ENCODE measurements around the gene MIER2.

DNA sequence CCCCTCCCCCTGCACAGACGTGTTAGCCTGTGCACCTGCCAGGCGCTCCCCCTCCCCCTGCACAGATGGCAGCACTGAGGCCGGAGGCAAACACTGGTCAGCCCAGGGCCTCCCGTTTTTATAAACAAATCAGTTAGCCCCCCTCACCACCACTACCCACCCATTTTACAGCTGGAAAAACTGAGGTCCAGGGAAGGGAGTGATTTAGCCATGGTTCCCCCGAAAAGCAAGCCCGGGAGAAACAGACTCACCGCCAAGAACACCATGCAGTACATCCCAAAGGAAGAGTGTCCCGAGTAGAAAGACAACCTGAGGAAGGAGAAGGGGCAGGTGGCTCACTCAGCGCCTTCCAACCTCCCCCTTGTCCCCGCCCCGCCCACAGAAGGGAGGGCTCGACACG is 62.1 kb downstream of the MIER2 start:
- TF ChIP-seq, protein P1, sequence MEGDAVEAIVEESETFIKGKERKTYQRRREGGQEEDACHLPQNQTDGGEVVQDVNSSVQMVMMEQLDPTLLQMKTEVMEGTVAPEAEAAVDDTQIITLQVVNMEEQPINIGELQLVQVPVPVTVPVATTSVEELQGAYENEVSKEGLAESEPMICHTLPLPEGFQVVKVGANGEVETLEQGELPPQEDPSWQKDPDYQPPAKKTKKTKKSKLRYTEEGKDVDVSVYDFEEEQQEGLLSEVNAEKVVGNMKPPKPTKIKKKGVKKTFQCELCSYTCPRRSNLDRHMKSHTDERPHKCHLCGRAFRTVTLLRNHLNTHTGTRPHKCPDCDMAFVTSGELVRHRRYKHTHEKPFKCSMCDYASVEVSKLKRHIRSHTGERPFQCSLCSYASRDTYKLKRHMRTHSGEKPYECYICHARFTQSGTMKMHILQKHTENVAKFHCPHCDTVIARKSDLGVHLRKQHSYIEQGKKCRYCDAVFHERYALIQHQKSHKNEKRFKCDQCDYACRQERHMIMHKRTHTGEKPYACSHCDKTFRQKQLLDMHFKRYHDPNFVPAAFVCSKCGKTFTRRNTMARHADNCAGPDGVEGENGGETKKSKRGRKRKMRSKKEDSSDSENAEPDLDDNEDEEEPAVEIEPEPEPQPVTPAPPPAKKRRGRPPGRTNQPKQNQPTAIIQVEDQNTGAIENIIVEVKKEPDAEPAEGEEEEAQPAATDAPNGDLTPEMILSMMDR (IDR thresholded peaks at IDR 0.05; ENCODE audit: low read depth, low read length, missing input control) = no peak
- TF ChIP-seq RAD21 (IDR thresholded peaks at IDR 0.05) = no peak
- TF ChIP-seq, protein P2, sequence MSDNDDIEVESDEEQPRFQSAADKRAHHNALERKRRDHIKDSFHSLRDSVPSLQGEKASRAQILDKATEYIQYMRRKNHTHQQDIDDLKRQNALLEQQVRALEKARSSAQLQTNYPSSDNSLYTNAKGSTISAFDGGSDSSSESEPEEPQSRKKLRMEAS (IDR thresholded peaks at IDR 0.05) = no peak
- no peak for TF ChIP-seq TAF1 (conservative IDR thresholded peaks at IDR 0.05)
- no peak for TF ChIP-seq REST (IDR thresholded peaks at IDR 0.05)
- TF ChIP-seq RXRA (IDR thresholded peaks at IDR 0.05) = no peak
- TF ChIP-seq YY1 (IDR thresholded peaks at IDR 0.05) = no peak
- no peak for TF ChIP-seq SP1 (IDR thresholded peaks at IDR 0.05)
- TF ChIP-seq, protein P3, sequence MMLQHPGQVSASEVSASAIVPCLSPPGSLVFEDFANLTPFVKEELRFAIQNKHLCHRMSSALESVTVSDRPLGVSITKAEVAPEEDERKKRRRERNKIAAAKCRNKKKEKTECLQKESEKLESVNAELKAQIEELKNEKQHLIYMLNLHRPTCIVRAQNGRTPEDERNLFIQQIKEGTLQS (IDR thresholded peaks at IDR 0.05) = no peak

Measured in liver (tissue), 3 donors.